A673 (cell line): ENCODE results near the gene ATP5IF1. TPM values are rescaled to one million over a fixed set of nuclear protein-coding genes. Genes with fewer than 3 reads are reported as not detected.

Source experiments
- BruUV-seq: library from RNA; stranded (reverse); fragments of 400-500 nt; replicated peaks from 2 replicates; lab custom pipeline; 2021; lab: Mats Ljungman, UMichigan
- CTCF ChIA-PET: fragments of 300-600 bp; sonication (Branson Sonifier 250); formaldehyde crosslinking; loops from one replicate; lab custom pipeline; 2022; ENCODE audit warnings: antibody characterized with exemption; lab: Charles Lee
- POLR2A ChIA-PET: fragments of 300-600 bp; sonication (Branson Sonifier 250); formaldehyde crosslinking; loops from one replicate; lab custom pipeline; 2022; ENCODE audit warnings: antibody characterized with exemption; ENCODE audit not compliant: low non-redundant PET; lab: Charles Lee
- DNase-seq: peaks from one replicate; pipeline ENCODE4 v3.0.0-alpha.2; 2015; ENCODE audit warnings: low spot score
- H3K27ac ChIP-seq: fragments of 200-600 bp; sonication (generic); 2 replicates; pipeline ENCODE4 v1.5.1; 2016; ENCODE audit warnings: mixed run types, low read depth, mild to moderate bottlenecking, mixed read lengths, antibody characterized with exemption, low read length; ENCODE audit not compliant: poor library complexity, severe bottlenecking
- H3K27me3 ChIP-seq: fragments of 200-600 bp; sonication (generic); replicated peaks from 2 replicates; pipeline ENCODE4 v1.6.1; 2017; ENCODE audit warnings: mixed run types, low read depth, mild to moderate bottlenecking, mixed read lengths, antibody characterized with exemption, low read length; ENCODE audit not compliant: insufficient read depth, poor library complexity
- H3K36me3 ChIP-seq: fragments of 200-600 bp; sonication (generic); 2 replicates; pipeline ENCODE4 v1.6.1; 2016; ENCODE audit warnings: mixed run types, mild to moderate bottlenecking, mixed read lengths, antibody characterized with exemption, low read length; ENCODE audit not compliant: insufficient read depth, poor library complexity, severe bottlenecking
- H3K4me1 ChIP-seq: fragments of 200-600 bp; sonication (generic); 2 replicates; pipeline ENCODE4 v1.6.1; 2017; ENCODE audit warnings: mixed run types, mild to moderate bottlenecking, mixed read lengths, antibody characterized with exemption, low read length; ENCODE audit not compliant: insufficient read depth, poor library complexity, severe bottlenecking
- H3K4me3 ChIP-seq: fragments of 200-600 bp; sonication (generic); 2 replicates; pipeline ENCODE4 v1.5.1; 2016; ENCODE audit warnings: low read depth, mixed run types, mild to moderate bottlenecking, mixed read lengths, low read length; ENCODE audit not compliant: poor library complexity, severe bottlenecking
- H3K9me3 ChIP-seq: fragments of 200-600 bp; sonication (generic); 2 replicates; pipeline ENCODE4 v1.6.1; 2016; ENCODE audit warnings: mixed run types, low read depth, mild to moderate bottlenecking, mixed read lengths, antibody characterized with exemption, low read length; ENCODE audit not compliant: poor library complexity, severe bottlenecking
- EZH2 ChIP-seq: fragments of 200-600 bp; sonication (generic); IDR thresholded peaks from 2 replicates; pipeline ENCODE4 v1.6.1; 2017; ENCODE audit warnings: borderline replicate concordance, low read depth, mild to moderate bottlenecking, mixed read lengths, antibody characterized with exemption, low read length; ENCODE audit not compliant: poor library complexity, severe bottlenecking
- intact Hi-C: fragments of 100-400 bp; cut with micrococcal nuclease; formaldehyde crosslinking; loops from one replicate; pipeline ENCODE4 v1.10.0; 2022; ENCODE audit not compliant: unreplicated experiment
- total RNA-seq: library from RNA; stranded (reverse); gene quantifications from 2 replicates; pipeline ENCODE4 v1.2.3, GENCODE V29; 2021
- TF ChIP-seq, protein P1 (sequence below): fragments of 300-800, 200-600 bp; sonication (generic); conservative IDR thresholded peaks from 2 replicates; pipeline ENCODE4 v1.5.1; 2017; ENCODE audit warnings: low read depth, mild to moderate bottlenecking, antibody characterized with exemption, low read length, moderate library complexity, mixed read lengths

The ATP5IF1 gene
- total RNA-seq, 1 experiment from 2014 or later, result 144 TPM

DNA sequence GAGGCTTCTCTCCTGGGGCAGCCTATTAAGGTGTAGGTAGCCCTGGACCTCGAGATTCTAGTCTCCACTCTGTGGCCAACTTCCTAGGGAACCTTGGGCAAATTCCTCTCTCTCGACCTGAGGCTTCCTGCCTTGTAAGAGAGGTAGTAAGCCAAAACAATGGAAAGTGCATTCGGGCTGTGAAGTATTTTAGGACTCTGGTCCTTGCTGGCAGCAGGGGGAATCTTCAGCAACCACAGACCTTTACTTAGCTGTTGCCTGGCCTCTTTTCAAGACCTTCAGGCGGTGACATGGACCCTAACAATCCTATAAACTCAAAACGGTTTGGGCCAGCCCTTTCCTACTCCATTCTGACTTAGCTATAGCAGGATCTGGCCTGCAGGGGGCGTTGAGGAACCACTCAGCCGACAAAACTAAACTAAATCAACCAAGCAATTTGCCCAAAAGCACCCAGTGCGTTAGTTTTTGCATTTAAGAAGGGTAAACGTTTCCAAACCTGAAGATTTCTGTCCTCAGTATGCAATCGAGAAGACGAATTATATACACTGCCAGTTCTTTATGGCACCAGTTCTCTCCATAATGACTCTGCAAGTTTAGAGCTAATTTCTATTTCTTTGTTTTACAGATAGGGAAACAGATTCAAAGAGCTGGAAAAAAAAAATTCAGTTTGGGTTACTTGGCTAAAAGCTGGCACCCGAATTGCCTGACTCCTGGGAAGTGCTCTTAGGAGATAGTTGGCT is 12.5 kb downstream of the ATP5IF1 start:
- no peak for TF ChIP-seq EZH2
- TF ChIP-seq, protein P1, sequence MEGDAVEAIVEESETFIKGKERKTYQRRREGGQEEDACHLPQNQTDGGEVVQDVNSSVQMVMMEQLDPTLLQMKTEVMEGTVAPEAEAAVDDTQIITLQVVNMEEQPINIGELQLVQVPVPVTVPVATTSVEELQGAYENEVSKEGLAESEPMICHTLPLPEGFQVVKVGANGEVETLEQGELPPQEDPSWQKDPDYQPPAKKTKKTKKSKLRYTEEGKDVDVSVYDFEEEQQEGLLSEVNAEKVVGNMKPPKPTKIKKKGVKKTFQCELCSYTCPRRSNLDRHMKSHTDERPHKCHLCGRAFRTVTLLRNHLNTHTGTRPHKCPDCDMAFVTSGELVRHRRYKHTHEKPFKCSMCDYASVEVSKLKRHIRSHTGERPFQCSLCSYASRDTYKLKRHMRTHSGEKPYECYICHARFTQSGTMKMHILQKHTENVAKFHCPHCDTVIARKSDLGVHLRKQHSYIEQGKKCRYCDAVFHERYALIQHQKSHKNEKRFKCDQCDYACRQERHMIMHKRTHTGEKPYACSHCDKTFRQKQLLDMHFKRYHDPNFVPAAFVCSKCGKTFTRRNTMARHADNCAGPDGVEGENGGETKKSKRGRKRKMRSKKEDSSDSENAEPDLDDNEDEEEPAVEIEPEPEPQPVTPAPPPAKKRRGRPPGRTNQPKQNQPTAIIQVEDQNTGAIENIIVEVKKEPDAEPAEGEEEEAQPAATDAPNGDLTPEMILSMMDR, result peak; percentile 96
- peak; percentile 89 for DNase-seq
- Histone ChIP-seq H3K4me1 (peaks cover 39% of the 10 kb centered on the region), H3K27ac (peak overlapping the region; percentile 85), H3K9me3 (no peaks in the 10 kb centered on the region), H3K36me3 (no peaks in the 10 kb centered on the region), H3K27me3 (no peaks in the 10 kb centered on the region), H3K4me3 (peak overlapping the region; percentile 36)
- POLR2A ChIA-PET, result interaction anchor here (0.7 to 1.6 kb wide), 4 partner anchors 10 to 275 kb away, joined by 4 to 11 read pairs (median 10); partner anchors contain the start of genes MED18 and SESN2
- no TSS peak for BruUV-seq
- intact Hi-C loops, result loop anchor here (2.0 to 10.0 kb wide), 3 partner anchors 80 to 354 kb away; partner anchors contain the start of gene MED18
- CTCF ChIA-PET, result interaction anchor here (0.5 to 2.1 kb wide), 13 partner anchors 11 to 629 kb away, joined by 3 to 10 read pairs (median 5); partner anchors contain the start of genes ATP5IF1, MED18 and SESN2

DNA sequence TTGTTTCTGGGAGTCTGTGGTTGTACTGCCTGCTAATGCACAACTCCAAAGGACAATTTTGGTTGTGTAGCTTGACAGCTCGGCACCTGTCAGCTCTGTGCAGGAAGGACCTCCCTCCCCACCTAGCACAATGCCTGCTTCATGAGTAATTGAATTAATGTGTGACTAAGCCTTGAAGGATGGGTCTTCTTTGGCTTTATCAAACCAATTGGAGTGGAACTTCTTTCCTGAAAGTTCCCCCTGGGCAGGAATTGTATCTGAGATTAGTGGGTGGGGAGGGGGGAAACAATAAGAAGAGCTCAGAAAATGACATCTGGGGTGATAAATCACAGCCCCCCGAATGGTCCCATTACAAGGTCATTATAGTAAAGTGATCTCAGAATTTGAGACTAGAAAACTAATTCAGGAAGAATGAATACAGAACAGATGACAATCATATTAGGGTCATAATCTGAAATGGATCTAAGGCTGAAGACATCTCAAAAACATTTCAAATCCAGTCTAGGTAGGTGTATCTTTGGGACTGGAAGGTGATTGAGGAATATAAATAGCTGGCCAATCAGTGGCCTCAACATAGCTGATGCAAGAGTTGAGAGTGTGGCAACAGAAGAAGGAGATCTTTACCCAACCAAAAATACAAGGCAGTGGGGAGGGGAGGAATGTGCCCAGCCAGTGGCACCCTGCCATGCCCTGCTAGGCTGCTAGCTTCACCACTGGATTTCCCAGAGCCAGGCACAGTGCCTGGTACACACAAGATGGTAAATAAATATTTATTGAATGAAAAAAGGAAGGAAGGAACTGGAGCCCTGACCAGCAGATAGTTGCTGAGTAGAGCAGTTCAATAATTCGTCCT is 13.3 kb downstream of the ATP5IF1 start:
- peaks cover 39% of the 10 kb centered on the region for H3K4me1 ChIP-seq
- no peaks in the 10 kb centered on the region for H3K9me3 ChIP-seq
- DNase-seq, result peak; percentile 70
- ChIA-PET POLR2A (interaction anchor here (0.6 to 1.6 kb wide), 8 partner anchors 9 to 399 kb away, joined by 3 to 16 read pairs (median 8); partner anchors contain the start of genes MED18, RNU11 and SESN2), CTCF (interaction anchor here (0.5 to 2.1 kb wide), 9 partner anchors 11 to 628 kb away, joined by 3 to 10 read pairs (median 6); partner anchors contain the start of genes ATP5IF1, MED18 and SESN2)
- peak overlapping the region; percentile 85 for H3K27ac ChIP-seq
- no TSS peak for BruUV-seq
- no peaks in the 10 kb centered on the region for H3K27me3 ChIP-seq
- no peaks in the 10 kb centered on the region for H3K36me3 ChIP-seq
- intact Hi-C loops, result loop anchor here (2.0 to 10.0 kb wide), 3 partner anchors 80 to 354 kb away; partner anchors contain the start of gene MED18
- no peak for TF ChIP-seq EZH2
- TF ChIP-seq, protein P1, result no peak
- H3K4me3 ChIP-seq, result peak overlapping the region; percentile 36

DNA sequence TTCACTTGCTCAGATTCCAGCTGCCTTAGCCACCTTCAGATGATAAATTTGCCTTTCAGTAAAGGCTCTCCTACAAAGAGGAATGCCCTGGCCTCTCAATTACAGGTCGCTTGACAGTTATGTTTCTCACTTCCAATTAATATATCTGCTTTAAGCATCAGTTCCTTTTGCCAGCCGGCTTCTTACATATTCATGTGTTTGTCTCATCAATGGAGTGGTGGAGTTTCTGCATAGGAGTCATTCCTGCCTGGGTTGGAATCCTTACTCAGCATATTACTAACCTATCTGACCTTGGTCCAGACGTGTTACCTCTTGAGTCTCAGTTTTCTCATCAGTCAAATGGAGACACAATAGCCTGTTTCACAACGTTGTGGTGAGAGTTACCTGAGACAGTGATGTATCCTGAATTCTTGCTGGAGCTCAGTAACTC is 14.0 kb downstream of the ATP5IF1 start:
- BruUV-seq, result no TSS peak
- intact Hi-C loops, result loop anchor here (2.0 to 10.0 kb wide), 3 partner anchors 79 to 353 kb away; partner anchors contain the start of gene MED18
- CTCF ChIA-PET, result interaction anchor here (0.6 kb wide), 1 partner anchor 254 kb away, joined by 6 read pairs; no protein-coding TSS in a partner anchor
- no peak for DNase-seq
- Histone ChIP-seq H3K9me3 (no peaks in the 10 kb centered on the region), H3K27me3 (no peaks in the 10 kb centered on the region), H3K4me3 (no peak overlapping the region), H3K4me1 (peaks cover 39% of the 10 kb centered on the region), H3K36me3 (no peaks in the 10 kb centered on the region), H3K27ac (peak overlapping the region; percentile 85)
- no peak for TF ChIP-seq EZH2
- TF ChIP-seq, protein P1, result no peak
- POLR2A ChIA-PET, result interaction anchor here (0.6 to 1.6 kb wide), 5 partner anchors 8 to 399 kb away, joined by 3 to 16 read pairs (median 10); partner anchors contain the start of genes MED18, RNU11 and SESN2
